HFF-Myc (cell line): Measurements from ENCODE around the gene CHML.

ENCODE experiments used
- DNase-seq: peaks from one replicate; pipeline ENCODE4 v3.0.0-alpha.2; 2011; ENCODE audit warnings: low read depth; ENCODE audit errors: extremely low read depth
- H3K4me3 ChIP-seq: replicated peaks from 2 replicates; pipeline ENCODE4 v1.5.1; 2011; ENCODE audit warnings: low read depth, mild to moderate bottlenecking, control low read depth, low read length
- CTCF ChIP-seq: IDR thresholded peaks from 2 replicates; pipeline ENCODE4 v1.5.1; 2012; ENCODE audit warnings: mild to moderate bottlenecking, low read depth, low read length, control low read depth; ENCODE audit errors: missing control alignments

Gene CHML

GRCh38 chr1:241592273-241592958, 47.8 kb downstream of the CHML start:
- no peak for TF ChIP-seq CTCF
- no peak for DNase-seq
- no peak overlapping the region for H3K4me3 ChIP-seq

GRCh38 chr1:241591736-241592135, 48.4 kb downstream of the CHML start:
- no peak for DNase-seq
- no peak overlapping the region for H3K4me3 ChIP-seq
- TF ChIP-seq CTCF, result no peak

- H3K4me3 ChIP-seq, result no peak overlapping the region
- no peak for DNase-seq
- TF ChIP-seq CTCF, result no peak
Observed at GRCh38 chr1:241591317-241591716, 48.9 kb downstream of the CHML start.

GRCh38 chr1:241590719-241591118, 49.5 kb downstream of the CHML start:
- no peak for DNase-seq
- no peak for TF ChIP-seq CTCF
- H3K4me3 ChIP-seq, result no peak overlapping the region
